Right cardiac atrium (tissue), 5 donors: ENCODE measurements around the gene CKS2. TPM values are rescaled to one million over a fixed set of nuclear protein-coding genes. Genes with fewer than 3 reads are reported as not detected.

Source experiments
- microRNA-seq, 2 donors: library from miRNA; unstranded; fragments of <30 nt; microRNA quantifications; one replicate each; pipeline ENCODE4 v1.2.0, GENCODE V29; 2020 to 2021
- polyA plus RNA-seq: library from polyadenylated mRNA; stranded (reverse); fragments of 200-250 nt; gene quantifications from one replicate; pipeline ENCODE4 v1.2.3, GENCODE V29; 2013
- total RNA-seq, 4 donors: library from RNA; stranded (reverse); fragmentation: NEBNext Ultra II Directional; extraction: Animal tissue kit (Norgen Biotek cat#: 25700); gene quantifications; one replicate each; pipeline ENCODE4 v1.2.1, GENCODE V29; 2021
- donor health status: healthy with polysubstance abuse.
- donor health status: DM: no; HTN: yes; CAD: no.
- donor health status: DM: no; HTN: no; CAD: no.
- donor health status: DM: no; HTN: yes; CAD: no; lungs with severe emphysema.
- donor health status: DM: yes; HTN: yes; CAD: no.

The CKS2 gene
- total and polyA plus RNA-seq, 5 donors = 2.8 to 11.7 (median 5.3) TPM

Small RNAs within 50 kb of the gene (microRNA-seq; reads per million reads assigned to microRNA genes)
- 0 reads per million in 2 donors for gene MIR3153

Other genes starting within 250 kb of the CKS2 start
- 1 to 10 TPM in 3 of 4 donors, under 1 TPM in 1; 0.88 to 3.1 (median 1.5) TPM for gene SHC3, start 132.4 kb upstream of the CKS2 start, total RNA-seq
- 0.29 TPM for gene SHC3, start 132.4 kb upstream of the CKS2 start, polyA plus RNA-seq
- gene SECISBP2, start 7.3 kb downstream of the CKS2 start, total RNA-seq = 10 to 100 TPM; 16.2 to 20.6 (median 17.4) TPM
- gene SECISBP2, start 7.3 kb downstream of the CKS2 start, polyA plus RNA-seq = 14.6 TPM
- 10 to 100 TPM; 23.3 to 28.3 (median 27.0) TPM for gene SEMA4D, start 186.9 kb downstream of the CKS2 start, total RNA-seq
- 13.0 TPM for gene SEMA4D, start 186.9 kb downstream of the CKS2 start, polyA plus RNA-seq